Stomach (tissue), 9 donors: ENCODE results near the gene CHORDC1. TPM values are rescaled to one million over a fixed set of nuclear protein-coding genes. Genes with fewer than 3 reads are reported as not detected.
"Not testable (repeated sequence)": the region's sequence is repeated elsewhere in the genome, so short reads cannot be mapped to it uniquely, and the experiment has no call there.

ENCODE experiments used
- DNase-seq, 2 donors: peaks; one replicate each; pipeline versions ENCODE4 v3.0.0 to v3.0.0-alpha.2; 2013 to 2019
- H3K27ac ChIP-seq, 5 donors: fragments of 200-600 bp in 4 of 5; sonication (generic) in 4 of 5; one replicate each; pipeline ENCODE4 v1.5.1; 2013 to 2019; ENCODE audit warnings: mild to moderate bottlenecking in 1 of 5, moderate library complexity in 1 of 5
- H3K27me3 ChIP-seq, 3 donors: fragments of 200-600 bp; sonication (generic); one replicate each; pipeline ENCODE4 v1.5.1; 2017 to 2019; ENCODE audit warnings: mixed run types in 1 of 3
- H3K36me3 ChIP-seq, 4 donors: fragments of 200-600 bp; sonication (generic); 1 replicate in 3 of 4; 2 replicates in 1 of 4; pipeline ENCODE4 v1.5.1; 2016 to 2019
- H3K4me1 ChIP-seq, 4 donors: fragments of 200-600 bp; sonication (generic); one replicate each; pipeline ENCODE4 v1.5.1; 2016 to 2019
- H3K4me3 ChIP-seq, 4 donors: fragments of 200-600 bp; sonication (generic) in 3 of 4; one replicate each; pipeline ENCODE4 v1.5.1; 2016 to 2019; ENCODE audit warnings: mild to moderate bottlenecking in 1 of 4
- H3K9me3 ChIP-seq, 4 donors: fragments of 200-600 bp; sonication (generic); one replicate each; pipeline ENCODE4 v1.5.1; 2016 to 2019
- CTCF ChIP-seq, 7 experiments: fragments of 450-650 bp in 4 of 7; fragments of 200-600 bp in 3 of 7; sonication (generic) in 3 of 7; IDR thresholded peaks; one replicate each; pipeline ENCODE4 v1.5.1; 2016 to 2019; ENCODE audit warnings: antibody characterized with exemption in 7 of 7, control low read depth in 2 of 7, mild to moderate bottlenecking in 1 of 7
- EP300 ChIP-seq: sonication (generic); formaldehyde crosslinking; IDR thresholded peaks from one replicate; pipeline ENCODE4 v1.6.1; 2017; ENCODE audit warnings: antibody characterized with exemption
- POLR2A ChIP-seq, 4 donors: fragments of 450-650 bp; IDR thresholded peaks; one replicate each; pipeline ENCODE4 v1.6.1; 2016; ENCODE audit warnings: antibody characterized with exemption in 4 of 4, control low read depth in 2 of 4, mild to moderate bottlenecking in 1 of 4, moderate library complexity in 1 of 4
- POLR2AphosphoS5 ChIP-seq, 3 donors: sonication (generic); formaldehyde crosslinking; IDR thresholded peaks; one replicate each; pipeline ENCODE4 v1.6.1; 2016; ENCODE audit warnings: antibody characterized with exemption in 3 of 3
- WGBS, 5 donors: extraction: QIAGEN DNeasy Blood & Tissue Kit in 3 of 5; methylation state at CpG; one replicate each; pipeline versions ENCODE4 v1.1.5 to v1.1.7; 2013 to 2018; 5-methylcytosine and 5-hydroxymethylcytosine counted together
- intact Hi-C: fragments of 100-400 bp; cut with DNase I; formaldehyde crosslinking; loops from one replicate; pipeline ENCODE4 v1.15.1; 2023; ENCODE audit warnings: low total_unique reads
- polyA plus RNA-seq, 3 donors: library from polyadenylated mRNA; stranded (reverse); fragments of 200-250 nt; gene quantifications; one replicate each; pipeline ENCODE4 v1.2.3, GENCODE V29; 2013
- total RNA-seq, 5 donors: library from RNA; depleted of rRNA; stranded (reverse); fragments of >200 nt; gene quantifications; one replicate each; pipeline versions ENCODE4 v1.1.0 to v1.2.3, GENCODE V29; 2014 to 2016
- donor health status: healthy with polysubstance abuse.
- donor health status: Bipolar disorder and iron deficiency.
- donor health status: healthy.

Gene CHORDC1
- total and polyA plus RNA-seq, 8 donors: 14.4 to 102 (median 40.0) TPM

- Histone ChIP-seq H3K9me3 (no peaks in the 10 kb centered on the region), H3K4me1 (no peaks in the 10 kb centered on the region), H3K4me3 (no peak overlapping the region), H3K27me3 (no peaks in the 10 kb centered on the region), H3K27ac (no peak overlapping the region), H3K36me3 (no peaks in the 10 kb centered on the region)
- peak in 1 of 2 donors; percentile 5 for DNase-seq
- 74 to 81% (median 75%) methylated on average over 2 of the region's 2 CpGs for WGBS, 5 donors
- intact Hi-C loops: no loop called here
- TF ChIP-seq CTCF (IDR thresholded peaks at IDR 0.05) (no peak), POLR2AphosphoS5 (IDR thresholded peaks at IDR 0.05) (no peak), POLR2A (IDR thresholded peaks at IDR 0.05) (no peak), EP300 (no peak)
Observed at GRCh38 chr11:90178751-90179150, 44.1 kb downstream of the CHORDC1 start.

GRCh38 chr11:90176069-90176468 is 46.8 kb downstream of the CHORDC1 start:
- Histone ChIP-seq H3K4me1 (no peaks in the 10 kb centered on the region), H3K9me3 (no peaks in the 10 kb centered on the region), H3K4me3 (no peak overlapping the region), H3K27ac (no peak overlapping the region), H3K27me3 (no peaks in the 10 kb centered on the region), H3K36me3 (no peaks in the 10 kb centered on the region)
- intact Hi-C loops: no loop called here
- WGBS, 5 donors: 92 to 100% (median 94%) methylated on average over 1 of the region's 1 CpG
- DNase-seq: no peak
- TF ChIP-seq EP300: no peak
- no peak for TF ChIP-seq POLR2AphosphoS5 (IDR thresholded peaks at IDR 0.05)
- TF ChIP-seq CTCF (IDR thresholded peaks at IDR 0.05): no peak

- Histone ChIP-seq H3K4me3 (no peak overlapping the region), H3K36me3 (peaks cover 0 to 4% (median 0%) of the 10 kb centered on the region in 4 donors), H3K9me3 (no peaks in the 10 kb centered on the region), H3K4me1 (no peaks in the 10 kb centered on the region), H3K27me3 (no peaks in the 10 kb centered on the region), H3K27ac (no peak overlapping the region)
- intact Hi-C loops: no loop called here
- TF ChIP-seq EP300 (no peak), POLR2A (IDR thresholded peaks at IDR 0.05) (no peak), POLR2AphosphoS5 (IDR thresholded peaks at IDR 0.05) (no peak), CTCF (IDR thresholded peaks at IDR 0.05) (no peak)
- no peak for DNase-seq
Observed at GRCh38 chr11:90171359-90171758, 51.5 kb downstream of the CHORDC1 start.

- intact Hi-C loops: no loop called here
- 88 to 90% (median 89%) methylated on average over 3 of the region's 3 CpGs for WGBS, 5 donors
Observed at GRCh38 chr11:90168571-90168970, 54.3 kb downstream of the CHORDC1 start.

GRCh38 chr11:90167704-90168103 is 55.1 kb downstream of the CHORDC1 start:
- H3K27me3 ChIP-seq, H3K27ac ChIP-seq, H3K4me3 ChIP-seq, H3K9me3 ChIP-seq, H3K36me3 ChIP-seq, H3K4me1 ChIP-seq, intact Hi-C loops, DNase-seq: not testable (repeated sequence)
- 70 to 82% (median 78%) methylated on average over 8 of the region's 8 CpGs for WGBS, 5 donors

More at GRCh38 chr11:90168571-90168970, 54.3 kb downstream of the CHORDC1 start:
- H3K9me3 ChIP-seq: no peaks in the 10 kb centered on the region
- H3K4me3 ChIP-seq: no peak overlapping the region
- no peaks in the 10 kb centered on the region for H3K27me3 ChIP-seq
- no peak for DNase-seq
- H3K4me1 ChIP-seq: no peaks in the 10 kb centered on the region
- no peak for TF ChIP-seq POLR2A (IDR thresholded peaks at IDR 0.05)
- no peak for TF ChIP-seq EP300
- no peak for TF ChIP-seq CTCF (IDR thresholded peaks at IDR 0.05)
- no peak for TF ChIP-seq POLR2AphosphoS5 (IDR thresholded peaks at IDR 0.05)
- peaks cover 0 to 4% (median 0%) of the 10 kb centered on the region in 4 donors for H3K36me3 ChIP-seq
- no peak overlapping the region for H3K27ac ChIP-seq

- H3K36me3 ChIP-seq, H3K27ac ChIP-seq, DNase-seq, H3K9me3 ChIP-seq, H3K4me3 ChIP-seq, H3K27me3 ChIP-seq, H3K4me1 ChIP-seq, intact Hi-C loops: not testable (repeated sequence)
- WGBS, 5 donors: 95 to 97% (median 96%) methylated on average over 28 to 49 of the region's 49 CpGs
Observed at GRCh38 chr11:90166982-90167573, 55.8 kb downstream of the CHORDC1 start.
